ENCODE results near the gene CAB39.

DNA sequence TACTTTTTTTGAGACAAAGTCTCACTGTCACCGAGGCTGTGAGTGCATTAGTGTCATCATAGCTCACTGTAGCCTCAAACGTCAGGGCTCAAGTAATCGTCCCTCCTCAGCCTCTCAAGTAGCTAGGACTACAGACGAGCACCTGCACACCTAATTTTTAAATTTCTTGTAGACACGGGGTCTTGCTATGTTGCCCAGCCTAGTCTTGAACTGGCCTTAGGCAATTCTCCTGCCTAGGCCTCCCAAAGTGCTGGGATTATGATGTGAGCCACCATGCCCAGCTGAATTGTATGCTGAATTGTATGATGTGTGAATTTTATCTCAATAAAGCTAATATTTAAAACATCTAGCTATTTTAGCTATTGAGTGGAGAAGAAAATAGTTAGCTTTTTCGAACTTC is 18.9 kb downstream of the CAB39 start:
- TF ChIP-seq, protein P1, sequence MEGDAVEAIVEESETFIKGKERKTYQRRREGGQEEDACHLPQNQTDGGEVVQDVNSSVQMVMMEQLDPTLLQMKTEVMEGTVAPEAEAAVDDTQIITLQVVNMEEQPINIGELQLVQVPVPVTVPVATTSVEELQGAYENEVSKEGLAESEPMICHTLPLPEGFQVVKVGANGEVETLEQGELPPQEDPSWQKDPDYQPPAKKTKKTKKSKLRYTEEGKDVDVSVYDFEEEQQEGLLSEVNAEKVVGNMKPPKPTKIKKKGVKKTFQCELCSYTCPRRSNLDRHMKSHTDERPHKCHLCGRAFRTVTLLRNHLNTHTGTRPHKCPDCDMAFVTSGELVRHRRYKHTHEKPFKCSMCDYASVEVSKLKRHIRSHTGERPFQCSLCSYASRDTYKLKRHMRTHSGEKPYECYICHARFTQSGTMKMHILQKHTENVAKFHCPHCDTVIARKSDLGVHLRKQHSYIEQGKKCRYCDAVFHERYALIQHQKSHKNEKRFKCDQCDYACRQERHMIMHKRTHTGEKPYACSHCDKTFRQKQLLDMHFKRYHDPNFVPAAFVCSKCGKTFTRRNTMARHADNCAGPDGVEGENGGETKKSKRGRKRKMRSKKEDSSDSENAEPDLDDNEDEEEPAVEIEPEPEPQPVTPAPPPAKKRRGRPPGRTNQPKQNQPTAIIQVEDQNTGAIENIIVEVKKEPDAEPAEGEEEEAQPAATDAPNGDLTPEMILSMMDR (IDR thresholded peaks at IDR 0.05) = no peak
- TF ChIP-seq POLR2A (IDR thresholded peaks at IDR 0.05) = no peak
